RWPE2 (cell line): ENCODE measurements around the gene SOX30.

Experiments used
- ATAC-seq: fragments of 200-7000 bp; cut with Tn5 transposase; 3 replicates; pipeline ENCODE4 v1.9.1; 2021; ENCODE audit warnings: low read depth
- DNase-seq: peaks from one replicate; pipeline ENCODE4 v3.0.0-alpha.2; 2020; ENCODE audit warnings: low spot score
- H3K27ac ChIP-seq: fragments of 450-650 bp; 2 replicates; pipeline ENCODE4 v1.5.1; 2017; ENCODE audit warnings: mild to moderate bottlenecking; ENCODE audit not compliant: poor library complexity, severe bottlenecking
- H3K27me3 ChIP-seq: fragments of 250-450 bp; sonication (Bioruptor Pico); 2 replicates; pipeline ENCODE4 v1.5.1; 2021; ENCODE audit warnings: mild to moderate bottlenecking, moderate library complexity; ENCODE audit not compliant: insufficient read depth, poor library complexity, severe bottlenecking
- H3K36me3 ChIP-seq: fragments of 250-450 bp; sonication (Bioruptor Pico); 2 replicates; pipeline ENCODE4 v1.5.1; 2020; ENCODE audit warnings: low read depth, mild to moderate bottlenecking, moderate library complexity
- H3K4me1 ChIP-seq: fragments of 250-450 bp; sonication (Bioruptor Pico); 2 replicates; pipeline ENCODE4 v1.5.1; 2021; ENCODE audit warnings: mild to moderate bottlenecking, moderate library complexity; ENCODE audit not compliant: insufficient read depth, poor library complexity, severe bottlenecking
- H3K4me3 ChIP-seq: fragments of 250-450 bp; sonication (Bioruptor Pico); 2 replicates; pipeline ENCODE4 v1.5.1; 2021; ENCODE audit warnings: mild to moderate bottlenecking, moderate library complexity; ENCODE audit not compliant: severe bottlenecking
- H3K9me3 ChIP-seq: fragments of 250-450 bp; sonication (Bioruptor Pico); 2 replicates; pipeline ENCODE4 v1.5.1; 2021; ENCODE audit warnings: mild to moderate bottlenecking, moderate library complexity; ENCODE audit not compliant: severe bottlenecking
- TF ChIP-seq, protein P1 (sequence below): fragments of 450-650 bp; IDR thresholded peaks from one replicate; pipeline ENCODE4 v1.5.1; 2017; ENCODE audit warnings: mild to moderate bottlenecking, moderate library complexity; ENCODE audit not compliant: poor library complexity, severe bottlenecking

Gene SOX30

GRCh38 chr5:157610990-157611389 is 41.2 kb downstream of the SOX30 start:
- Histone ChIP-seq H3K4me1 (peaks cover 45% of the 10 kb centered on the region), H3K36me3 (no peaks in the 10 kb centered on the region), H3K4me3 (no peak overlapping the region), H3K27ac (peak overlapping the region; percentile 53), H3K9me3 (no peaks in the 10 kb centered on the region), H3K27me3 (no peaks in the 10 kb centered on the region)
- DNase-seq (no peak), ATAC-seq (no peak)
- TF ChIP-seq, protein P1, sequence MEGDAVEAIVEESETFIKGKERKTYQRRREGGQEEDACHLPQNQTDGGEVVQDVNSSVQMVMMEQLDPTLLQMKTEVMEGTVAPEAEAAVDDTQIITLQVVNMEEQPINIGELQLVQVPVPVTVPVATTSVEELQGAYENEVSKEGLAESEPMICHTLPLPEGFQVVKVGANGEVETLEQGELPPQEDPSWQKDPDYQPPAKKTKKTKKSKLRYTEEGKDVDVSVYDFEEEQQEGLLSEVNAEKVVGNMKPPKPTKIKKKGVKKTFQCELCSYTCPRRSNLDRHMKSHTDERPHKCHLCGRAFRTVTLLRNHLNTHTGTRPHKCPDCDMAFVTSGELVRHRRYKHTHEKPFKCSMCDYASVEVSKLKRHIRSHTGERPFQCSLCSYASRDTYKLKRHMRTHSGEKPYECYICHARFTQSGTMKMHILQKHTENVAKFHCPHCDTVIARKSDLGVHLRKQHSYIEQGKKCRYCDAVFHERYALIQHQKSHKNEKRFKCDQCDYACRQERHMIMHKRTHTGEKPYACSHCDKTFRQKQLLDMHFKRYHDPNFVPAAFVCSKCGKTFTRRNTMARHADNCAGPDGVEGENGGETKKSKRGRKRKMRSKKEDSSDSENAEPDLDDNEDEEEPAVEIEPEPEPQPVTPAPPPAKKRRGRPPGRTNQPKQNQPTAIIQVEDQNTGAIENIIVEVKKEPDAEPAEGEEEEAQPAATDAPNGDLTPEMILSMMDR, result no peak

DNA sequence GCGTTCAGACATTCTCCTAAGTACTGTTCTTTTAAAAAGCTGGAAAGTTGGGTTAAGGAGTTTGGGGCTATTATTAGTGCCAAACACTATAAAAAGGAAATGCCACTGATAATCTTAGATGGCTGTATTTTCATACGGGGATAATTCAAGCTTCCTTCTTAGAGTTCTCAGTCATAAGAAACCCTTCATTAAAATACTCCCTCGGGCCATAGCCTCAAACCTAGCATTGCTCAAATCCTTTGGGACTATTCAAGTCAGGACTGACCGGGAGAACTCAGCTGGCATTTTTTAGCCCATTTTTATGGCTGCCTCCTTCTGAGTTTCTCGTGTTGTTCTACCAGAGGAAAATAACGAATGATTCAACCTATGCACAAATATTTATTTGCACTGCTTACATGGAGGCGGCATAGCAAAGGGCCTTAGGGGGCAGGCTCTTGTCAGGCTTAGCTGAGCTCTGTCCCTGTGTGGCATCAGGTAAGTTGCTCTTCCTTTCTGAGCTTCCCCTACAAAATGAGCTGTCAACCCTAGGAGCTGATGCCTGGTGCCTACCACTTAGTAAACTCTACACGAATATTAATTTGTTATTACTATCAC is 43.2 kb downstream of the SOX30 start:
- TF ChIP-seq, protein P1, result no peak
- no peaks in the 10 kb centered on the region for H3K36me3 ChIP-seq
- H3K27ac ChIP-seq, result peak overlapping the region; percentile 98
- no peaks in the 10 kb centered on the region for H3K27me3 ChIP-seq
- ATAC-seq (no peak), DNase-seq (no peak)
- peaks cover 57% of the 10 kb centered on the region for H3K4me1 ChIP-seq
- H3K4me3 ChIP-seq, result no peak overlapping the region
- H3K9me3 ChIP-seq, result no peaks in the 10 kb centered on the region

GRCh38 chr5:157607371-157608161 is 44.7 kb downstream of the SOX30 start:
- H3K4me1 ChIP-seq, result peaks cover 68% of the 10 kb centered on the region
- ATAC-seq, result peak; percentile 73
- H3K27me3 ChIP-seq, result no peaks in the 10 kb centered on the region
- peak overlapping the region; percentile 98 for H3K27ac ChIP-seq
- H3K36me3 ChIP-seq, result no peaks in the 10 kb centered on the region
- DNase-seq, result peak; percentile 82
- H3K9me3 ChIP-seq, result no peaks in the 10 kb centered on the region
- no peak overlapping the region for H3K4me3 ChIP-seq
- TF ChIP-seq, protein P1, result no peak

GRCh38 chr5:157606046-157606445 is 46.2 kb downstream of the SOX30 start:
- no peak for DNase-seq

More at GRCh38 chr5:157606046-157606445, 46.2 kb downstream of the SOX30 start:
- H3K27ac ChIP-seq, result peak overlapping the region; percentile 98
- no peak for ATAC-seq
- H3K4me3 ChIP-seq, result no peak overlapping the region
- H3K27me3 ChIP-seq, result no peaks in the 10 kb centered on the region
- no peaks in the 10 kb centered on the region for H3K9me3 ChIP-seq
- TF ChIP-seq, protein P1, result no peak
- H3K36me3 ChIP-seq, result no peaks in the 10 kb centered on the region
- H3K4me1 ChIP-seq, result peaks cover 59% of the 10 kb centered on the region
